ENCODE results near the gene ST3GAL4.

DNA sequence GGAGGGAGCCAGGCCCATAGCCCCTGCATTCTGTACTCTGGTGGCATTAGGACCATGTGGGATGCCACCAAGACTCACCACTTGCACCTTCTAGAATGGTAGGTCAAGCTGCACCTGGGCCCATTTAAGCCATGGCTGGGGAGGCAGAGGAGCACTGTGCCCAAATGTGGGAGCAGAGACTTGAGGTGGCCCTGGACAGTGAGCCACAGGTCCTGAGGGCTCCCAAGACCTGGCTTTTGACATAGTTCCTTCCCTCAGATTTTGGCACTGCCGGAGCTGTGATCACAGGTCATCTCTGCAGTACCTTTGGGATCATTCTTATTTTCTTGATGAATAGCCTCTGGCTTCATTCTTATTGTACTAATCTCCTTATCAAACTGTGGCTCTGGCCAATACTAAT is 43.2 kb downstream of the ST3GAL4 start:
- TF ChIP-seq CTCF (IDR thresholded peaks at IDR 0.05), result no peak
- no peak for TF ChIP-seq BCL3 (IDR thresholded peaks at IDR 0.05)
- no peak for TF ChIP-seq CHD4 (IDR thresholded peaks at IDR 0.05; ENCODE audit: borderline replicate concordance)

Measured in A549 (cell line).